ENCODE results near the gene SLC38A10.
"Not testable (repeated sequence)": the region's sequence is repeated elsewhere in the genome, so short reads cannot be mapped to it uniquely, and the experiment has no call there.

The SLC38A10 gene

DNA sequence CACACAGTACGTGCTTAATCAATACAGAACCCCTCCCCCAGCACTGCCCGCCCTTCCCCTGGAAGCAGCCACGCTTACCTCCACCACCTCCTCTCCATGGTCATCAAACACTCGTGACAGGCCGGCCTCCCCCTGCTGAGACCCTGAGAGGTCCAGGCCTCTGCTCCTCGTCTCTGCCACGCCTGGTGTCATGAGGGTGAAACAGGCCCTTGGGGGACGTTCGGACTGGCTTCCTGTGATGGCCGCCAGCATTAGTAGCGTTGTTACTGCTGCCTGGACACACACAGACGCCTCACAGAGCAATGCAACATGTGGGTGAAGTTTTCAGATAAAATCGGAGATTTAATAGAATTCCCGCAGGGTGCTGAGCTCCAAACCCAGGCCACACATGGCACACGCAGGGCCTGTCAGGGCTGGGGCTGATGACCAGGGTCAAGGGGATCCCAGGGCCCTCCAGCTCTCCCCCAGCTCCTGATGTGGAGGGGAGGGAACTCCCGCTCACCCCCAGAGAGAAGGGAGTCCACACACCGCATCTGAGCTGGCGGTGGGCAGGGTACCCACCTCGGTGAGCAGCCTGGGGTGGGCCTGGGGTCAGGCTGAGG, 15.9 kb upstream of the SLC38A10 start:
- no peak for DNase-seq

DNA sequence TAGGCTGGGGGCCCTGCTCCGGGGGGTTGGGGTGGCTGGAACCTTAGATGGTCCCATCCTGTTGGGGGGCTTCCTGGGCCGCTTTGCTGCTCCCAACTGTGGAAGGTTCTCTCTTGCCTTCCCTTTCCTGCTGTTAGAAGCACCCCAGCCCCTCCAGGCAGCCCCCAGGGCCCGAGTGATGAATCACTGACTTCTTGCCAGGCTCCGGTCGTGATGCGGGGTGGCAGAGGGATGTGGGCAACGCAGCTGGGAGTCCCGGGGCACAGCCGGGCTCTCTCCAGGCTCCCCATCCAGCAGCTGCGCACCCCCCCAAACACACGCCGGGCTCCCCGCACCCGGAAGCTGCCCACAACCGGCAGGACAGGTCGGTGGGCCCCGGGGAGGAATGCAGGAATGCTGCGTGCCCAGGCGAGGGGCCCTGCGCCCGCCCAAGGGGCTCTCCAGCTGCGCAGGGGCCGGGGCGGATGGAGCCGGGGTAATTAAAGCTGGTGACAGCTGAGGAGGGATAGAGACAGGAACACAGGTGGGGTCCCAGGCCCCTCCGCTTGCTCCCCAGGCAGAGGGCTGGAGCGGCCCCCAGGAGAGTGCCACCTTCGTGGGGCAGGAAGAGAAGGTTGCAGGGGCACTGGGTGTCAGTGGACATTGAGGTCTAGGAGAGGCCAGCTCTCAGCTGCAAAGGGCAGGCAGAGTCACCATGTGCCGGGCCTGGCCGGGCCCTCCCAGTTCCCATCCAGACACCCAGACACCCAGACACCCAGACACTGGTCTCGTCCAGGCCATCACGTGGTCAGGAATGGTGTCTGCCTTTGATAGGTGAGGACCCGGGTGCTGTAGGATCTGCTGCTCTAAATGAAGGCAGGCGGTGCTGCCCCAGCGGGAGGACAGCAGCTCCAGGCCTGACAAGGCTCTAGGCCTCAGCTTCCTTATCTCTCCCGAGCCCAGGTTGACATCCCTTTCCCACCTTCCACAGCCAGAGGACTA, 15.0 kb upstream of the SLC38A10 start:
- no peak for DNase-seq

DNA sequence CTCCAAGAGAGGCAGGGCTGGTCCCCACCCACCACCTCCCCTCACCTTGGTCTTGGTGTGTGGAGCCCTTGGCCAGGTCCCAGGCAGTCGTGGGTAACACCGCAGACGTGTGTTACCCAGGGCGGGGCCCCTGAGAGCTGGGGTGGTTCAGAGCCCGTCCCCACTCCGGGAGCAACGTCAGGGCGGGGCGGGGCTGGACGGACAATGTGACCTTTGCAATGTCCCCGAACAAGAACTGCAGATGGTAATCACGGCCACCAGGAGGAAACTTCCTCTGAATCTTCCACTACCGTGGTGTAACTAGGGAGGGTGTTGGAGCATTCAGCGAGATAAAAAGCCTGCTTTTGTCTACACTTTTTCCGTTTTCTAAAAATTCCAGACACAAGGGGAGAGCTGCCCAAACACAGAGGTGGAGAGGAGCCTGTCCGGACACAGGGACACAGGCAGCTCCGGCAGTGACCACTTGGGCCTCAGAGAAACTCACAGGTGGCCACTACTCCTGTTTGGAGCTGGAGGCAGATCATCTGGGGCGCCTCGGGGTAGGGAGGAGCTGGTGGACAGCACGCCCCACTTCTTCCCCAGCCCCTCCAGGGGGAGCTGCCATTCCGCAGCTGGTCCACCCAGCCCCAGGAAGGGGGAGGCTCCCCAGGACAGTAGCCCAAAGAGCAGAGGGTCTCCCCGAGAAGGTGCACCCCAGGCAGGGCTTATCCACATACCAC, 14.2 kb upstream of the SLC38A10 start:
- peak; percentile 42 to 80 for DNase-seq

DNA sequence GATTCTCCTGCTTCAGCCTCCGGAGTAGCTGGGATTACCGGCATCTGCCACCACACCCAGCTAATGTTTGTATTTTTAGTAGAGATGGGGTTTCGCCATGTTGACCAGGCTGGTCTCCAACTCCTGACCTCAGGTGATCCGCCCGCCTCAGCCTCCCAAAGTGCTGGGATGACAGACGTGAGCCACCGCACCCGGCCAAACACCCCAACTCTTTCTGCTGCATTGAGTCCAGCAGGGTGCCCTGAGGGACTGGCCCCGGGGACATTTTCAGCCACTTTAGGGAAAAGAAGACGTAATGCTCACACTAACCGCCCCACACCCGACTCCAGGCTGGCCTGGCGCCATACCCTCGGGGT, 13.7 kb upstream of the SLC38A10 start:
- not testable (repeated sequence) for DNase-seq

DNA sequence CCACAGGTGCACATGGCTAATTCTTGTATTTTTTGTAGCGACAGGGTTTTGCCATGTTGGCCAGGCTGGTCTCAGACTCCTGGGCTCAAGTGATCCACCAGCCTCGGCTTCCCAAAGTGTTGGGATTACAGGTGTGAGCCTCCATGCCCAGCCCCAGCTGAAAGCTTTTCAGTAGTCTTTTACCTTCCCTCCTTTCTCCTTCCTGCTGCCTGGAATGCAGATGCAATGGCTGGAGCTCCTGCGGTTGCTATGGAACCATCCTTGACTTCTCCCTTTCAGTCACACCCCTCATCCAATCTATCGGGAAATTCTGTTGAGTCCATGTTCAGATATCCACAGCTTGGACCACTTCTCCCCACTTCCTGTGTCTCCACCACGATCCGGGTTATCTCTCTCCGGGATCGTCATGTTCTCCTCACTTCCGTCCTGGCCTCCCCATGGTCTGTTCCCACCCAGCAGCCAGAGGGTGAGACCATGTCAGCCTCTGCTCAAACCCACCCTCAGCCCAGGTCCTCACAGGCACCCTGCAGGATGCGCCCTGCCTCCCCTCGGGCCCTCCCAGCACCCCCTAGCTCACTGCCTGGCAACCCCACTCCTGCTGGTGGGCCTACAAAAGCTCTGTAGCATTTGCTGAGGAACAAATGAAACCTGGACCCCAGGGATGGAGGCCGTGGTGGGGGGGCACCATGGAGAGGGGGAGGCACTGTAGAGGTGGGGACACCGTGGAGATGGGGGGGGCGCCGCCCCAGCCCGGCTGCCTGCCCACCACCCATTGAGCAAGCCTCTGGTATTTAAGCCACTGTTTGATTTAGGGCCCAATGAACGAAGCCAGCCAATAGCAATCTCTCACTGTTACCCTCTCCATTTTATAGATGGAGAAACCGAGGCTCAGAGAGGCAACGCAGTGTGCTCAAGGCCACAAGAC, 12.8 kb upstream of the SLC38A10 start:
- DNase-seq, result no peak

DNA sequence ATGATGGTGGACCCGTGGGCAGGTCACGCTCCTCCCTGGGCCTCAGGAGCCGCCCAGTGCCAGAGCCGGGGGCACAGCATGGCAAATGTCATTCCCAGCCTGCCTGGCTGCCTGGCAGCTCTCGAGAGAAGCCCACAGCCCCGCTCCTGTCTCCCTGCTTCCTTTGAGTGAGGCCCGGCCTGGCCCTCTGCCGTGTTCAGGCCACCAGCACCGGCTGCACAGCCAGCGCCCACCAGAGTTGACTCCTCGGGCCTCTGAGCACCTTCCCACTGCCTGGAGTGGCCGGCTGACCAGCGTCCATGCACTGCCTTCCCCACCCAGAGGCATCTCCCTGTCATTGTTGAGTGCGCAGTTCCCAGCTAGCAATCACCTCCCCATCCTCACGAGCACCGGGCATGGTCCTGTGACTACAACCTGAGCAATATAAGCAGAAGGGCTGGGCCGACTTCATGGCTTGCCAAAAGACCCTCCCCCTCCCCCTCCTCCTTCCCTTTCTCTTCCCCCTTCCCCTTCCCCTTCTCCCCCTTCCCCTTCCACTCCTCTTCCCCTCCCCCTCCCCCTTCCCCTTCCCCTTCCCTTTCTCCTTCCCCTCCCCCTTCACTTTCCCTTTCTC, 11.9 kb upstream of the SLC38A10 start:
- DNase-seq, result no peak

DNA sequence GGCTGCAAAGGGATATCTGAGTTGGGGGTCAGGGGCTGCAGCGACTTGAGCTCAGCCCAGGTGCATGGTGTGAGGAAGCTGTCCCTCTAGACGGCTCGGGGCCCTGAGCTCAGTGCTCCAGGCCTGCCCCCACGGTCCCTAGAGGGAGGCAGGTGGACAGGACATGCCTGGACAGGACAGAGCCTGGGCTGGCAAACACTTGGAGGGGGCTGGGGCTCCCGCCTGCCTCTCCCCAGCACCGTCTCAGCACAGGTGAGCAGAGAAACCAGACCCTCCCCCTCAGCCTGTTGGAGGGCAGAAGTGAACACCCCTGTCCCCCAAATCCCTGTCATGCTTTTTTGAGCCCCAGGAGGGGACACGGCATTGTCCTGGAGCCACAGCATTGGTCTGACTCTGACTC, 11.4 kb upstream of the SLC38A10 start:
- DNase-seq, result no peak

DNA sequence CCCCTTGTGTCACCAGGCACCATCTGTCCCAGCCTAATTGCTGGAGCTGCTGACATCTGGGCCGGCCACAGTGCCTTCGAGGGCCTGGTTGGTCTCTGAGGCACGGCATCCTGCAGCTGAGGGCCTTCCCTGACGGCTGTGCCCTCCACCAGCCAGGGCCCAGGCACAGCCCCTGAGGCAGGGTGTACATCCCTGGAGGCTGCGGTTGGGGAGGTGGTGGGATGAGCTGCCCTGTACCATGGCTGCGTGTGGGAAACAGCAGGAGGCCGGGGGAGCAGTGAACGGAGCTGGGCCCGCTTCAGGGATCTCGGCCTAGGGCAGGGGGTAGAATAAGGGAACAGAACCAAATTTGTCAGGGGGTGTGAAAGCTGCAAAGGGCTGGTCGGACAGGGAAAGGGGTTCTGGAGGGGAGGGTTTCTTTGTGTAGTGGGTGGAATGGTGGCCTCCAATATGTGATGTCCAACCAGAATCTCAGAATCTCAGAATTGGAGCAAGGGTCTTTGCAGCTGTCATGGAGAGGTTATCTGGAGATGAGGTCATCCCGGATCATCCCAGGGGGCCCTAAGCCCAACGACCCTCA, 10.0 kb upstream of the SLC38A10 start:
- no peak for DNase-seq

DNA sequence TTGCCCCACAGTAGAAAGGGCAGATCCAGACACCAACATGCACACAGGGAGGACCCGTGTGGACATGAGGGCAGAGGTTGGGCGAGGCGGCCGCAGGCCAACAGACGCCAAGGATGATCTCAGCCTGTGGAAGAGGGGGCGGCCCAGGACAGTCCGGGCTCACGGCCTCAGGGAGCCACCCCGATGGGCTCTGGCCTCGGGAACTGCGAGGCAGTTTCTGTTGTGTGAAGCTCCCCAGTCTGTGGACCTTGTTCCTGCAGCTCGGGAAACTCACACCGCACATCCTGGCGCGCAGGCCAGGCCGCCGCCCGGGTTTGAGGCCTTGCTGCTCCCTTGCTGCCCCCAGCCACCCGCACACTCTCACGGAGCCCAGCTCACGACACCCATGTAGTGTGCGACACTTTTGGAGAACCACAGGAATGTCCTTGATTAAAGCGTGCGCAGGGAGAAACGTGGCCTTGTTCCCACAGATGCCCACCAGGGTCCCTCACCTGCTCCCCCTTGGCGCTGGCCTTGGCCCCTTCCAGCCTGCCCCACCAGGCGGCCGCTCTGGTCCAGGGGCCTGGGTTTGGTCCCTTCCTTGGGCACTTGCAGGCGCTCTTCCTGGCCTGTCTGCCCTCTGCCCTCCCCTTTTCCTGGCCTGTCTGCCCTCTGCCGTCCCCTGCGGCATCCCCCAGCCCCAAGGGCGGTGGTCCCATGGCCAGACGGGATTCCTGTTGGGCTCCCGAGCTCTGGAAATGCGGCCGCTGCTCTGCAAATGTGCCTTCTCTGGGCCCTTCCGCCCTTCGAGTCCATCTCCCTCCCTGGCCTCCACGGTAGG, 9.3 kb upstream of the SLC38A10 start:
- DNase-seq, result no peak

DNA sequence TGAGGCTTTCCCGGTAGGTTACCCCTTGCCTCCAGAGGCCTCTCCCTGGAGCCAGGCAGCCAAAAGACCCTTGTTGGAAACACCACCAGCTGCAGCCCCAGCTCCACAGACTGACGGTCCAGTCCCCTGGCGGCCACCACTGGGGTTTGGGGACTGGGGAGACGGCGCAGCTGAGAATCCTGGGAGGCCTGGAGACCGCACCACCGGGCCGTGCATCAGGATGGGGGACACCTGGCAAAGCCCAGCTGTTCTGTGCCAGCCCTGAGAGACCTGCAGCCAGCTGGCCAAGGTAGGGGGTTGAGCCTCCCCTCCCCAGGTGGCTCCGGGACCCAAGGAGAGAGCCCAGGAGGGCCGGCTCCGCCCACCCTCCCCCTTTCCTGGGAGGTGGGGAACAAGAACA, 8.3 kb upstream of the SLC38A10 start:
- no peak for DNase-seq

DNA sequence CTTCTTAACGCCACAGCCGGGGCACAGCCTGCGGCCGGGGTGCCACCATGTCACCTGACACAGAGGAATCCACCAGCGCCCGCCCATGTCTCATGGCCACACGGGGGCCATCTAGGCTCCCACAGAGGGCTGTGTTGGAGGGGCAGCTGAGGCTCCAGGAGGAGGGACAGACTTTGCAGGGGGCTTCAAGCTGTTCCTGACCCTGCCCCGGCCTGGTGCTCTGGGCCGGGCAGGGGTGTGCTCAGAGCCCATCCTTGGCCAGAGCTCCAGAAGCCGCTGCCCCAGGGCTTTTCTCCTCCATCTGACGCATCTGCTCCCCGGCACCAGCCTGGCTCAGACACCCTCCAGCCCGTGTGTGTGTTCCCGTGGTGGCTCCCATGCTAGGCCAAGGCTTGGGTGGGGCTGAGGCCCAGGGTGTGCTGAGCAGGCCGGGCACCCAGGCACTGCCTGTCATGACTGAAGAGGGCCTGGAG, 7.8 kb upstream of the SLC38A10 start:
- no peak for DNase-seq

DNA sequence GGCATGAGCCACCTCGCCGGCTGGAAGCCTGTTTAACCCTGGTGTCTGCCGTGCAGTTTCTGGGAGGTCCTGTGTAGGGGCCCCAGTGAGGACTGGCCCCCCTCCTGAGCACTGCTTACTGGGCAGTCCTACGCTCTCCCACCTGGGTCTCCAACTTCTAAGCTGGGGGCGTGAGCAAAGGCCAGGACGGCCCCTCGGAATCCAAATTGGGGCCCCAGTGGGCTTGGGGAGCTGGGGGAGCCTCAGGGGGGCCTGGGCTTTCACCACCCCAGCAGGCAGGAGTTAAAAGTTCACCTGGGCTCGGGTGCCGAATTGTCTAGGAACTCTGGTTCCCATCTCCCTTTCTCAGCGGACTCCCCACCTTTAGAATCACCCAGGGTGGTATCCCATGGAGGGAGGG, 7.2 kb upstream of the SLC38A10 start:
- no peak for DNase-seq

DNA sequence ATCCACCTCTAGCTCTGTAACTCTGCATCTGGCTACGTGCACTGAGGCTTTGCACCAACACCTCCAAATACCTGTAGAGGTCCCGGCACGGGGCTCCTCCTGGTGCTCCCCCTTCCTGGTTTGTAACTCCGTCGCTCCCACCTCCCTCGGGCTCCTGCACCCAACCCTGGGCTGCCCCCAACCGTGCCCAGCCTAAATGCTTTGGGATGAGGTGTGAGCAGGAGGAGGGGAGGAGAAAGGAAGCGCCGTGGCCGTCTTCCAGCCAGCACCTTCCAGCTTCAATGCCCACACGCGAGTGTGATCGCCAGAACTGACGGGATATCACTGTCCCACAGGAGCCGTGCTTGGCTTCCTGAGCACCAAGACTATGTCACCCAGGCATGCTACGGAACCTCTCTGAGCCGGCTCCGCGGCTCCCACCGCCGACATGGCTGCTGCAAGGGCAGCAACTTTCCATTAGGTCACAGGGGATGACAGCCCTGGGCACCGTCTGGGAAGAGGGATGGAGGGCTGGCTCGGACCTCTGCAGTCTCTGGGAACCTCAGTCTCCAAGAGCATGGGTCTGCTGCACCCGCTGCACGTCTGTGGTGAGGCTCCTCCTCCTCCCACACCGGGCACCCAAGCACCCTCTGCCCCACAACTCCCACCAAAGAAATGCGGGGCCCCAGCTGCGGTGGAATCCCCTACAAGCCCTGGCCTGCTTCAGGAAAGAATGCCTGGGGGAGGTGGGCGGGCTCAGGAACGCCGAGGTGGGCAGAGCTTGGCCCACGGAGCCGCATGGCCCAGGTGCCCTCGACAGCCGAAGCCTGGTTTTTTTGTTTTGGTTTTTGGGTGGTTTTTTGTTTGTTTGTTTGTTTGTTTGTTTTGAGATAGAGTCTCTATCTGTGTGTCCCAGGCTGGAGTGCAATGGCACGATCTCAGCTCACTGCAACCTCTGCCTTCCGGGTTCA, 6.4 kb upstream of the SLC38A10 start:
- no peak for DNase-seq

DNA sequence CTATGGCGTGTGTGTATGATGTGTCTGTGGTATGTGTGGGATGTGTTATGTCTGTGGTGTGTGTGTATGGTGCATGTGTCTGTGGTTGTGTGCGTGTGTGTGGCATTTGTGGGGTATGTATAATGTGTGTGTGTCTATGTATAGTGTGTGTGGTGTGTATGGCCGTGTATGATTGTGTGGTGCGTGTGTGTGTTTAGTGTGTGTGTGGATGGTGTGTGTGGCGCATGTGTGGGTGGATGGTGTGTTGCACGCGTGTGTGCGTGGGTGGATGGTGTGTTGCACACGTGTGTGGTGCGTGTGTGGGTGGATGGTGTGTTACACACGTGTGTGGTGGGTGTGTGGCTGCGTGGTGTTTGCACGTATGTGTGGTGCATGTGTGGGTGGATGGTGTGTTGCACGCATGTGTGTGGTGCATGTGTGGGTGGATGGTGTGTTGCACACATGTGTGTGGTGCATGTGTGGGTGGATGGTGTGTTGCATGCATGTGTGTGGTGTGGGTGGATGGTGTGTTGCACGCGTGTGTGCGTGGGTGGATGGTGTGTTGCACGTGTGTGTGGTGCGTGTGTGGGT, 5.6 kb upstream of the SLC38A10 start:
- no peak for DNase-seq

DNA sequence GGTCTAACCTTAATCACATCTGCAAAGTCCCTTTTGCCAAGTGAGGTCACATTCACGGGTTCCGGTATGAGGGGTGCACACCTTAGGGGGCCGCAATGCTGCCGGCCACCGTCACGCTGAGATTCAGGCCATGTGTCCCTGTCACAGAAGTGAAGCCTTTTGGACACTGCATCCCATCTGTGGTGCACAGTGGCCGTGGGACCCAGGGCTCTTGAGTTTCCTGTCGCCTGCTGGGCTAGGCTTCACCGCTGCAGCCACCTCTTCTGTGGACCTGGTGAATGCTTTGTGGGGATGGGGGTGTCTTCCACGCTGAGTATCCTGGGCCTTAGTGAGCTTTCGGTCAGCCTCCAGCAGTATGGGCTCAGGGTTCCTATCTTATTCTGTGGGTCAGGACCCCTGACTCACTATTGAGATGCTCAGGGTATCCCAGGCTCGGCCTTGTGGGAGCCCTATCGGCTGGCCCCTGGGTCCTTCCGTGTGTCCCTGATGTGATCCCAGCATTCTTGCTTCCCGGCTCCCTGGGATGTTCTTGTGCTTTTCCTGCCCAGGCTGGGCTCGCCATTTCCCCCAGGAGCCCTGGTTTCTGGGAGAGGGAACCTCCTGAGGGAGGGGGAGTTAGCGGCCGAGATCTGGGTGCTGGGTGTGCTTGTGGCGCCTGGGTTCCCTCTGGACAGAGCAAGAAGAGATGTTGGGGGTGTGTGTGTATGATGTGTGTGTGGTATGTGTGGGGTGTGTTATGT, 4.9 kb upstream of the SLC38A10 start:
- DNase-seq, result no peak

DNA sequence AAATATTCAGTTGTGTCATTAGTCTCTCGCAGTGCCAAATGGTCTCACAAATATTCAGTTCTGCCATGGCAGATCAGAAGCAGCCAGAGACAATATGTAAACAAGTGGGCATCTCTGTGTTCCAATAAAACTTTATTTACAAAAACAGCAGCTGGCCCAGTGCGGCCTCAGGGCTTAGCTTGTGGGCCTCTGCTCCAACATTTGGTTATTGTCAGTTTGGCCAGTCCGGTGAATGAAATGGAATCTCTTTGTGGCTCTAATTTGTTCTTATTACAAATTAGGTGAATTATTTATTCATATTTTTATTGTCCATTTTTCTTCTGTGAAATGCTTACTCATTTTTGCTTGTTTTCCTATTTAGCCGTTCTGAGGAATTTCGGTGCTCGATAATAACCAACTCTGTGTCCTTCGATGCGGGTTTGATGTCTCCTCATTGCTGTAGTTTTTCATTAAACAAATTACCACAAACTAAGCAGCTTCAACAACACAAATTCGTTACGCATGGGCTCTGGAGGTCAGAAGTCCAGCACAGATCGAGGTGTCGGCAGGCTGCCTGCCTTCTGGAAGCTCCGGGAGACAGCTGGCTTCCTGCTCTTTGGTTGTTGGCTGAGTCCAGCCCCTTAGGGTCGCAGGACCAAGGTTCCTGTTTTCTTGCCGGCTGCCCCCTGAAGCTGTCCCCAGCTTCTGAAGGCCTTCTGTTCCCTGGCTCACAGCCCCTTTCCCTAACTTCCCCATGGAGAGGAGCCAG, 4.1 kb upstream of the SLC38A10 start:
- no peak for DNase-seq

DNA sequence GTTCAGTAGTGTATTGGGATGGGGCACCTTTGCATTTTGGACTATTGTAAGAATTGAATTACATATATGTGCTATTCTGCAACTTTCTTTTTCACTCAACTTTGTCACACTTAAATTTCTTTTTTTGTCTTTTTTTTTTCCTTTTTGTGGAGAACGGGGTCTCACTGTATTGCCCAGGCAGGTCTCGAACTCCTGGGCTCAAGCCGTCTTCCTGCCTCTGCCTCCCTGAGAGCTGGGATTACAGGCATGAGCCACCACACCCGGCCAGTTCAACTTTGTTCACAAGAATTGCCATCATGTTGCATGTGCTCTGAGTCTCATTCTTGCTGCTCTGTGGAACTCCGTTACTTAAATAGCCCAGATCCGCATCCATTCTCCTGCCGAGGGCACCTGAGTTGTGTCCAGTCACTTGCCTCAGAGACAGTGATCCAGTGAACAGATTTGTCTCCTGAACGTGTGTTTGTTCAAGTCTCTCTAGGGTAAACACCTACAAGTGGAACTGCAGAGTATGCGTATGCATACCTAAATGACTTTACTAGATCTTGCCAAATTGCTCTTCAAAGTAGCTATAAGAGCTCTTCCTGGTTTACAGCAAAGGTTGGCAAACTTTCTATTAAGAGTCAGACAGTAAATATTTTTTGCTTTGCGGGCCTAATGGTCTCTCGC, 3.4 kb upstream of the SLC38A10 start:
- no peak for DNase-seq
